CD4-positive, alpha-beta T cell (primary cell): ENCODE measurements around the gene CDH4. TPM values are rescaled to one million over a fixed set of nuclear protein-coding genes. Genes with fewer than 3 reads are reported as not detected.

ENCODE experiments used
- ATAC-seq: fragments of 200-7000 bp; cut with Tn5 transposase; one replicate; pipeline ENCODE4 v1.10.0; 2022; ENCODE audit warnings: mild to moderate bottlenecking; ENCODE audit not compliant: poor library complexity
- CTCF ChIA-PET: fragments of 350-600 bp; sonication (Branson Sonifier 250); formaldehyde crosslinking; loops from one replicate; lab custom pipeline; 2021; ENCODE audit warnings: antibody characterized with exemption, inconsistent platforms; lab: Charles Lee
- POLR2A ChIA-PET: fragments of 350-600 bp; sonication (Branson Sonifier 250); formaldehyde crosslinking; loops from one replicate; lab custom pipeline; 2021; ENCODE audit warnings: antibody characterized with exemption, inconsistent platforms; lab: Charles Lee
- DNase-seq, 14 experiments: peaks; one replicate each; pipeline ENCODE4 v3.0.0-alpha.2; 2013 to 2020; ENCODE audit warnings: mixed read lengths in 2 of 14
- H3K27ac ChIP-seq, 2 donors: one replicate each; pipeline versions ENCODE4 v1.5.1 to v1.7.0; 2013; ENCODE audit warnings: low read length in 2 of 2, low read depth in 1 of 2, mild to moderate bottlenecking in 1 of 2
- H3K27me3 ChIP-seq, 2 experiments: 1 replicate in 1 of 2; 2 replicates in 1 of 2; pipeline versions ENCODE4 v1.6.1 to v1.7.0; 2013; ENCODE audit warnings: low read length in 2 of 2, control low read depth in 1 of 2, mild to moderate bottlenecking in 1 of 2, moderate library complexity in 1 of 2; ENCODE audit not compliant: insufficient read depth in 2 of 2, control insufficient read depth in 1 of 2
- H3K36me3 ChIP-seq: one replicate; pipeline ENCODE4 v1.6.1; 2013; ENCODE audit warnings: low read length, control low read depth; ENCODE audit not compliant: insufficient read depth
- H3K4me1 ChIP-seq: one replicate; pipeline ENCODE4 v1.6.1; 2013; ENCODE audit warnings: low read length, control low read depth; ENCODE audit not compliant: insufficient read depth
- H3K4me3 ChIP-seq: one replicate; pipeline ENCODE4 v1.5.1; 2013; ENCODE audit warnings: mild to moderate bottlenecking, low read length, moderate library complexity
- H3K9me3 ChIP-seq, 2 experiments: 1 replicate in 1 of 2; 2 replicates in 1 of 2; pipeline versions ENCODE4 v1.6.1 to v1.7.0; 2013; ENCODE audit warnings: low read length in 2 of 2, mild to moderate bottlenecking in 2 of 2, control low read depth in 1 of 2, moderate library complexity in 1 of 2; ENCODE audit not compliant: control insufficient read depth in 1 of 2, insufficient read depth in 1 of 2
- H3K27ac Mint-ChIP-seq: one replicate; pipeline ENCODE4 v1.8.0; 2020; ENCODE audit warnings: mixed read lengths
- H3K27me3 Mint-ChIP-seq: one replicate; pipeline ENCODE4 v1.8.0; 2021; ENCODE audit warnings: mixed read lengths
- H3K36me3 Mint-ChIP-seq: one replicate; pipeline ENCODE4 v1.8.0; 2021; ENCODE audit warnings: low read depth, mixed read lengths
- H3K4me1 Mint-ChIP-seq: one replicate; pipeline ENCODE4 v1.8.0; 2021; ENCODE audit warnings: low read depth, mixed read lengths
- H3K4me3 Mint-ChIP-seq: one replicate; pipeline ENCODE4 v1.8.0; 2020; ENCODE audit warnings: mild to moderate bottlenecking, mixed read lengths
- H3K9me3 Mint-ChIP-seq: one replicate; pipeline ENCODE4 v1.8.0; 2020; ENCODE audit warnings: mixed read lengths
- CTCF ChIP-seq: fragments of 200-600 bp; IDR thresholded peaks from one replicate; pipeline ENCODE4 v1.8.0; 2022; ENCODE audit warnings: antibody characterized with exemption, mild to moderate bottlenecking
- intact Hi-C, 2 experiments: fragments of 100-400 bp; cut with DNase I in 1 of 2; cut with micrococcal nuclease in 1 of 2; formaldehyde crosslinking; loops; one replicate each; pipeline versions ENCODE4 v1.15.1 to v1.9.0; 2023 to 2025; cut with DNase I, micrococcal nuclease
- total RNA-seq, 174 experiments: library from RNA in 2 of 174; stranded (reverse) in 2 of 174; gene quantifications; one replicate each; pipeline ENCODE4 v1.2.3 and lab custom pipeline; 2021 to 2026

The CDH4 gene
- total RNA-seq, 2 experiments from 2014 or later, result 0.11 TPM

- Mint-ChIP-seq H3K4me3 (no peak overlapping the region), H3K36me3 (no peaks in the 10 kb centered on the region), H3K9me3 (no peaks in the 10 kb centered on the region), H3K27me3 (no peaks in the 10 kb centered on the region), H3K4me1 (no peaks in the 10 kb centered on the region), H3K27ac (no peak overlapping the region)
- Histone ChIP-seq H3K4me1 (no peaks in the 10 kb centered on the region), H3K4me3 (no peak overlapping the region), H3K27me3 (no peaks in the 10 kb centered on the region), H3K36me3 (no peaks in the 10 kb centered on the region), H3K9me3 (peaks cover 0 to 35% of the 10 kb centered on the region in 2 experiments), H3K27ac (no peak overlapping the region)
- intact Hi-C loops, result no loop called here
- no peak for DNase-seq
- CTCF ChIA-PET, result no interaction called here
- POLR2A ChIA-PET, result no interaction called here
- ATAC-seq, result no peak
- TF ChIP-seq CTCF, result no peak
Measured at GRCh38 chr20:61698598-61699494, 446.8 kb downstream of the CDH4 start.

- TF ChIP-seq CTCF, result no peak
- H3K27ac Mint-ChIP-seq, result no peak overlapping the region
- DNase-seq (no peak), ATAC-seq (no peak)
- no peak overlapping the region for H3K4me3 Mint-ChIP-seq
- H3K27ac ChIP-seq, result no peak overlapping the region
- ChIA-PET POLR2A (no interaction called here), CTCF (no interaction called here)
- no peaks in the 10 kb centered on the region for H3K4me1 Mint-ChIP-seq
- H3K9me3 ChIP-seq, result peaks cover 0 to 35% of the 10 kb centered on the region in 2 experiments
- no peaks in the 10 kb centered on the region for H3K27me3 Mint-ChIP-seq
- H3K36me3 Mint-ChIP-seq, result no peaks in the 10 kb centered on the region
- intact Hi-C loops, result no loop called here
- H3K9me3 Mint-ChIP-seq, result no peaks in the 10 kb centered on the region
- no peak overlapping the region for H3K4me3 ChIP-seq
- H3K4me1 ChIP-seq, result no peaks in the 10 kb centered on the region
- H3K27me3 ChIP-seq, result no peaks in the 10 kb centered on the region
- H3K36me3 ChIP-seq, result no peaks in the 10 kb centered on the region
Measured at GRCh38 chr20:61699495-61700374, 447.7 kb downstream of the CDH4 start.

- Histone ChIP-seq H3K27me3 (no peaks in the 10 kb centered on the region), H3K4me3 (no peak overlapping the region), H3K4me1 (no peaks in the 10 kb centered on the region), H3K36me3 (no peaks in the 10 kb centered on the region), H3K27ac (no peak overlapping the region), H3K9me3 (peaks cover 0 to 34% of the 10 kb centered on the region in 2 experiments)
- Mint-ChIP-seq H3K27me3 (no peaks in the 10 kb centered on the region), H3K4me3 (no peak overlapping the region), H3K36me3 (no peaks in the 10 kb centered on the region), H3K27ac (no peak overlapping the region), H3K4me1 (no peaks in the 10 kb centered on the region), H3K9me3 (no peaks in the 10 kb centered on the region)
- CTCF ChIA-PET, result no interaction called here
- TF ChIP-seq CTCF, result no peak
- ATAC-seq (no peak), DNase-seq (no peak)
- intact Hi-C loops, result no loop called here
- POLR2A ChIA-PET, result no interaction called here
Measured at GRCh38 chr20:61700595-61701140, 448.6 kb downstream of the CDH4 start.
